Stomach (tissue), 9 donors: ENCODE data around the gene MYH9. TPM values are rescaled to one million over a fixed set of nuclear protein-coding genes. Genes with fewer than 3 reads are reported as not detected.

Experiments used
- DNase-seq, 2 donors: peaks; one replicate each; pipeline versions ENCODE4 v3.0.0 to v3.0.0-alpha.2; 2013 to 2019
- H3K27ac ChIP-seq, 5 donors: fragments of 200-600 bp in 4 of 5; sonication (generic) in 4 of 5; one replicate each; pipeline ENCODE4 v1.5.1; 2013 to 2019; ENCODE audit warnings: mild to moderate bottlenecking in 1 of 5, moderate library complexity in 1 of 5
- H3K27me3 ChIP-seq, 3 donors: fragments of 200-600 bp; sonication (generic); one replicate each; pipeline ENCODE4 v1.5.1; 2017 to 2019; ENCODE audit warnings: mixed run types in 1 of 3
- H3K36me3 ChIP-seq, 4 donors: fragments of 200-600 bp; sonication (generic); 1 replicate in 3 of 4; 2 replicates in 1 of 4; pipeline ENCODE4 v1.5.1; 2016 to 2019
- H3K4me1 ChIP-seq, 4 donors: fragments of 200-600 bp; sonication (generic); one replicate each; pipeline ENCODE4 v1.5.1; 2016 to 2019
- H3K4me3 ChIP-seq, 4 donors: fragments of 200-600 bp; sonication (generic) in 3 of 4; one replicate each; pipeline ENCODE4 v1.5.1; 2016 to 2019; ENCODE audit warnings: mild to moderate bottlenecking in 1 of 4
- H3K9me3 ChIP-seq, 4 donors: fragments of 200-600 bp; sonication (generic); one replicate each; pipeline ENCODE4 v1.5.1; 2016 to 2019
- CTCF ChIP-seq, 7 experiments: fragments of 450-650 bp in 4 of 7; fragments of 200-600 bp in 3 of 7; sonication (generic) in 3 of 7; IDR thresholded peaks; one replicate each; pipeline ENCODE4 v1.5.1; 2016 to 2019; ENCODE audit warnings: antibody characterized with exemption in 7 of 7, control low read depth in 2 of 7, mild to moderate bottlenecking in 1 of 7
- EP300 ChIP-seq: sonication (generic); formaldehyde crosslinking; IDR thresholded peaks from one replicate; pipeline ENCODE4 v1.6.1; 2017; ENCODE audit warnings: antibody characterized with exemption
- POLR2A ChIP-seq, 4 donors: fragments of 450-650 bp; IDR thresholded peaks; one replicate each; pipeline ENCODE4 v1.6.1; 2016; ENCODE audit warnings: antibody characterized with exemption in 4 of 4, control low read depth in 2 of 4, mild to moderate bottlenecking in 1 of 4, moderate library complexity in 1 of 4
- POLR2AphosphoS5 ChIP-seq, 3 donors: sonication (generic); formaldehyde crosslinking; IDR thresholded peaks; one replicate each; pipeline ENCODE4 v1.6.1; 2016; ENCODE audit warnings: antibody characterized with exemption in 3 of 3
- WGBS, 5 donors: extraction: QIAGEN DNeasy Blood & Tissue Kit in 3 of 5; methylation state at CpG; one replicate each; pipeline versions ENCODE4 v1.1.5 to v1.1.7; 2013 to 2018; 5-methylcytosine and 5-hydroxymethylcytosine counted together
- intact Hi-C: fragments of 100-400 bp; cut with DNase I; formaldehyde crosslinking; loops from one replicate; pipeline ENCODE4 v1.15.1; 2023; ENCODE audit warnings: low total_unique reads
- polyA plus RNA-seq, 3 donors: library from polyadenylated mRNA; stranded (reverse); fragments of 200-250 nt; gene quantifications; one replicate each; pipeline ENCODE4 v1.2.3, GENCODE V29; 2013
- total RNA-seq, 5 donors: library from RNA; depleted of rRNA; stranded (reverse); fragments of >200 nt; gene quantifications; one replicate each; pipeline versions ENCODE4 v1.1.0 to v1.2.3, GENCODE V29; 2014 to 2016
- donor health status: healthy with polysubstance abuse.
- donor health status: Bipolar disorder and iron deficiency.
- donor health status: healthy.

MYH9 gene
- total and polyA plus RNA-seq, 8 donors, result 46.7 to 620 (median 197) TPM

DNA sequence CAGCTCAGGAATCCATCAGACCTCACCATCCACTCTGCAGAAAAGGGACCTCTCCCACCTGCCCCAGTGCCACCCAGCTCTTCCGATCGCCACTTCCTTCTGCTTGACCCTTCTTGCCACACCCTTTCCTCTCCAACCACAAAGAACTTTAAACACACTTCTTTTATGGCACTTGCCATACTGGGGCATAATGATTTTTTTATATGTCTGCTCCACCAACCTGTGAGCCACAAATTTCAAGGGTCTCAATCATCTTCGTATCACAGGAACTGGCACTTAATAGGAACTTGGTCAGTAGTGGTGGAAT lies 11.7 kb upstream of the MYH9 start:
- no peaks in the 10 kb centered on the region for H3K36me3 ChIP-seq
- peak in 1 of 2 donors; percentile 56 for DNase-seq
- no peaks in the 10 kb centered on the region for H3K27me3 ChIP-seq
- 29 to 46% (median 38%) methylated on average over 3 of the region's 3 CpGs for WGBS, 5 donors
- peaks cover 0 to 31% (median 7%) of the 10 kb centered on the region in 4 donors for H3K4me1 ChIP-seq
- TF ChIP-seq EP300 (no peak), POLR2A (IDR thresholded peaks at IDR 0.05) (no peak), POLR2AphosphoS5 (IDR thresholded peaks at IDR 0.05) (peak in 1 of 3 donors; percentile 1), CTCF (IDR thresholded peaks at IDR 0.05) (no peak)
- no peaks in the 10 kb centered on the region for H3K9me3 ChIP-seq
- no peak overlapping the region for H3K4me3 ChIP-seq
- intact Hi-C loops, result no loop called here
- peak overlapping the region in 3 of 5 donors; percentile 21 to 59 (median 29) for H3K27ac ChIP-seq

GRCh38 chr22:36398601-36399471 lies 11.1 kb upstream of the MYH9 start:
- intact Hi-C loops, result no loop called here
- TF ChIP-seq CTCF (IDR thresholded peaks at IDR 0.05), result no peak
- TF ChIP-seq POLR2A (IDR thresholded peaks at IDR 0.05), result no peak
- TF ChIP-seq POLR2AphosphoS5 (IDR thresholded peaks at IDR 0.05), result peak in 1 of 3 donors; percentile 7
- no peak for TF ChIP-seq EP300
- H3K9me3 ChIP-seq, result no peaks in the 10 kb centered on the region
- no peak overlapping the region for H3K4me3 ChIP-seq
- no peaks in the 10 kb centered on the region for H3K36me3 ChIP-seq
- WGBS, 5 donors, result 74 to 80% (median 75%) methylated on average over 10 of the region's 10 CpGs
- peaks cover 0 to 37% (median 7%) of the 10 kb centered on the region in 4 donors for H3K4me1 ChIP-seq
- H3K27ac ChIP-seq, result peak overlapping the region in 3 of 5 donors; percentile 21 to 59 (median 29)
- H3K27me3 ChIP-seq, result no peaks in the 10 kb centered on the region
- DNase-seq, result peak in 1 of 2 donors; percentile 72

DNA sequence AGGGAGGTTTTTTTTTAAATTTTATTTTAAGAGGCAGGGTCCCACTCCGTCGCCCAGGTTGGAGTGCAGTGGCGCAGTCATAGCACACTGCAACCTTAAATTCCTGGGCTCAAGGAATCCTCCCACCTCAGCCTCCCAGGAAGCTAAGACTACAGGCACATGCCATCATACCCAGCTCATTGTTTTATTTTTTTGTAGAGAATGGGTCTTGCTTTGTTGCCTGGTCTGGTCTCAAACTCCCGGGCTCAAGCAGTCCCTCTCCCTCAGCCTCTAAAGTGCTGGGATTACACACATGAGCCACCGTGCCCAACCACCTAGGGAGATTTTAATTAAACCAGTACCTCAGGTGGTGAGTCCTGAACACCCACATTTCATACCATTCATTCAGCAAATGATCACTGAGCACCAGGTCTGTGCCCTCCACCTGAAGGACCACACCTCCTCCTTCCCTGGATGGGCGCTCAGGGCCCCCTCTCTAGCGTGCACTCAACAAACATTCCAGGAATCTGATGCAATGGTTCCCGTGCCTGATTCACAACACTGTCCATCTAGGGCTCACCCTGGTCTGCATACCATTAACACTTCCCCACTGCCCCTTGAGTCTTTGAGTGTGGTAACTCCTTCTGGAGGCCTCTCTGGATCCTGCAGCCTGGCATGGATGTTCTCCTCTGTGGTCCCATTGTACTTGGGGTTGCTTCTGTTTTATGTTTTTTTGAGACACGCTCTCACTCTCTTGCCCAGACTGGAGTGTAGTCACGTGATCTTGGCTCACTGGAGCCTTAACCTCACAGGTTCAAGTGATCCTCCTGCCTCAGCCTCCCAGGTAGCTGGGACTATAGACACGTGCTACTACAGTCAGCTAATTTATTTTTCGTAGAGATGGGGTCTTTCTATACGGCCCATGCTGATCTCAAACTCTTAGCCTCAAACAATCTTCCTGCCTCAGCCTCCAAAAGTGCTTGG lies 9.6 kb upstream of the MYH9 start:
- 85 to 89% (median 87%) methylated on average over 13 of the region's 13 CpGs for WGBS, 5 donors
- no peak overlapping the region for H3K27ac ChIP-seq
- H3K4me1 ChIP-seq, result peaks cover 0 to 37% (median 7%) of the 10 kb centered on the region in 4 donors
- no peaks in the 10 kb centered on the region for H3K9me3 ChIP-seq
- intact Hi-C loops, result no loop called here
- H3K36me3 ChIP-seq, result no peaks in the 10 kb centered on the region
- no peaks in the 10 kb centered on the region for H3K27me3 ChIP-seq
- H3K4me3 ChIP-seq, result no peak overlapping the region
- DNase-seq, result no peak
- TF ChIP-seq EP300, result no peak
- TF ChIP-seq CTCF (IDR thresholded peaks at IDR 0.05), result no peak
- no peak for TF ChIP-seq POLR2AphosphoS5 (IDR thresholded peaks at IDR 0.05)
- no peak for TF ChIP-seq POLR2A (IDR thresholded peaks at IDR 0.05)

- no peak overlapping the region for H3K27ac ChIP-seq
- 47 to 66% (median 60%) methylated on average over 2 of the region's 2 CpGs for WGBS, 5 donors
- H3K4me3 ChIP-seq, result no peak overlapping the region
- H3K36me3 ChIP-seq, result no peaks in the 10 kb centered on the region
- no peaks in the 10 kb centered on the region for H3K9me3 ChIP-seq
- no peak for DNase-seq
- H3K27me3 ChIP-seq, result no peaks in the 10 kb centered on the region
- peaks cover 0 to 48% (median 7%) of the 10 kb centered on the region in 4 donors for H3K4me1 ChIP-seq
- intact Hi-C loops, result no loop called here
- TF ChIP-seq POLR2A (IDR thresholded peaks at IDR 0.05), result no peak
- no peak for TF ChIP-seq EP300
- TF ChIP-seq CTCF (IDR thresholded peaks at IDR 0.05), result no peak
- no peak for TF ChIP-seq POLR2AphosphoS5 (IDR thresholded peaks at IDR 0.05)
Measured at GRCh38 chr22:36395915-36396314, 8.1 kb upstream of the MYH9 start.
